K562 (cell line): ENCODE data around the gene CYTH1.

Experiments
- BRD4 ChIP-seq: fragments of 200-600 bp; sonication (generic); IDR thresholded peaks from 2 replicates; pipeline ENCODE4 v1.6.1; 2017; ENCODE audit warnings: inconsistent platforms
- FOS ChIP-seq: IDR thresholded peaks from 3 replicates; pipeline ENCODE4 v1.6.1; 2011; ENCODE audit not compliant: insufficient read length; ENCODE audit errors: extremely low read depth
- GTF2F1 ChIP-seq: IDR thresholded peaks from 2 replicates; pipeline ENCODE4 v1.6.1; 2011; ENCODE audit warnings: low read depth, low read length, improper control_type of control experiment
- HNRNPH1 ChIP-seq: fragments of 200-400 bp; formaldehyde crosslinking; optimal IDR thresholded peaks from 2 replicates; pipeline ENCODE3; 2017; ENCODE audit warnings: low read depth, mild to moderate bottlenecking, low read length, moderate library complexity
- MYC ChIP-seq, 2 experiments: fragments of 250-450 bp in 1 of 2; sonication (Bioruptor Pico) in 1 of 2; IDR thresholded peaks; 2 replicates each; pipeline versions ENCODE4 v1.5.1 to v1.6.1; 2012 to 2021; ENCODE audit warnings: low read depth in 2 of 2, borderline replicate concordance in 1 of 2, improper control_type of control experiment in 1 of 2, low read length in 1 of 2, mild to moderate bottlenecking in 1 of 2, moderate library complexity in 1 of 2
- POLR2A ChIP-seq: fragments of 450-650 bp; conservative IDR thresholded peaks from 2 replicates; pipeline ENCODE4 v1.6.1; 2016
- POLR2AphosphoS2 ChIP-seq: IDR thresholded peaks from 2 replicates; pipeline ENCODE4 v1.6.1; 2012; ENCODE audit warnings: low read length, improper control_type of control experiment
- SAP30 ChIP-seq: fragments of 200-600 bp; sonication (generic); IDR thresholded peaks from 2 replicates; pipeline ENCODE4 v1.6.1; 2012; ENCODE audit warnings: borderline replicate concordance, low read depth, mild to moderate bottlenecking, moderate library complexity, low read length, control low read depth, inconsistent platforms; ENCODE audit not compliant: insufficient read depth, poor library complexity, severe bottlenecking
- SIN3A ChIP-seq, 2 experiments: fragments of 150-350 bp in 1 of 2; IDR thresholded peaks; 2 replicates each; pipeline ENCODE4 v1.6.1; 2011 to 2016; ENCODE audit warnings: borderline replicate concordance in 2 of 2, low read depth in 2 of 2, low read length in 2 of 2, mild to moderate bottlenecking in 2 of 2, moderate library complexity in 2 of 2; ENCODE audit not compliant: control insufficient read depth in 1 of 2
- TF ChIP-seq, protein P1 (sequence below), 3 experiments: IDR thresholded peaks in 2 of 3; conservative IDR thresholded peaks in 1 of 3; 2 replicates each; pipeline ENCODE4 v1.5.1; 2011 to 2012; ENCODE audit warnings: low read length in 3 of 3, mild to moderate bottlenecking in 3 of 3, control low read depth in 2 of 3, improper control_type of control experiment in 1 of 3, inconsistent platforms in 1 of 3, low read depth in 1 of 3, mixed read lengths in 1 of 3, moderate library complexity in 1 of 3; ENCODE audit not compliant: insufficient read depth in 2 of 3
- TF ChIP-seq, protein P2 (sequence below), 2 experiments: fragments of 450-650 bp; IDR thresholded peaks; 2 replicates each; pipeline ENCODE4 v1.6.1; 2016

DNA sequence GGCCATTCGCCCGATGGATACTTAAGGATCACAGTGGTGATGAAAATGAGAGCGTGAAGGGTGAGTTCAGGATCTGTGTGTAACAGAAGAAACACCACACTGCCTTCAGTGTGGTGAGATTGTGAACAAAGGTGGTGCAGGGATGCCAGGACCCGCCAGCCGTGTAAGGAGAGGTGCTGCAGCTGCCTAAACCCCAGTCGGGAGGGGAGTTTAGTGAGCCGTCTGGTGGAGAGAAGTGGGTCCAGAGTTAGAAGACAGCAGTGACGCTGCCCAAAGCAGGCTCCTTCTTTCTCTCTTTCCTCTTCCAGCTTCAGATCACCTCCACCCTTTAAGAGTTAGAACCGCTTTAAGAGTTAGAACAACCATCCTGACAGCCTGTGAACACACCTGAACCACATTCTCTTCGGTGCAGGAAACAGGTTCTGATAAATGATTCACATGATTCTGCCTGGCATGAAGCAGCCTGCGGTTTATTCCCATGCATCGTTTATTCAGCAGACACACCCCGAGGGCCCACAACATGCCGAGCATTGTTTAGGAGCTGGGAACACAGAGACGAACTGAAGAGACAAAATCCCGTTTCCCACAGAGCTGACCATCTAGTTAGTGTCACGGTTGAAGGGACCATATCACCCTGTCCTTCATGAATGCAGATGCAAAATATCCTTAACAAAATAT lies 120.8 kb downstream of the CYTH1 start:
- TF ChIP-seq, protein P1, sequence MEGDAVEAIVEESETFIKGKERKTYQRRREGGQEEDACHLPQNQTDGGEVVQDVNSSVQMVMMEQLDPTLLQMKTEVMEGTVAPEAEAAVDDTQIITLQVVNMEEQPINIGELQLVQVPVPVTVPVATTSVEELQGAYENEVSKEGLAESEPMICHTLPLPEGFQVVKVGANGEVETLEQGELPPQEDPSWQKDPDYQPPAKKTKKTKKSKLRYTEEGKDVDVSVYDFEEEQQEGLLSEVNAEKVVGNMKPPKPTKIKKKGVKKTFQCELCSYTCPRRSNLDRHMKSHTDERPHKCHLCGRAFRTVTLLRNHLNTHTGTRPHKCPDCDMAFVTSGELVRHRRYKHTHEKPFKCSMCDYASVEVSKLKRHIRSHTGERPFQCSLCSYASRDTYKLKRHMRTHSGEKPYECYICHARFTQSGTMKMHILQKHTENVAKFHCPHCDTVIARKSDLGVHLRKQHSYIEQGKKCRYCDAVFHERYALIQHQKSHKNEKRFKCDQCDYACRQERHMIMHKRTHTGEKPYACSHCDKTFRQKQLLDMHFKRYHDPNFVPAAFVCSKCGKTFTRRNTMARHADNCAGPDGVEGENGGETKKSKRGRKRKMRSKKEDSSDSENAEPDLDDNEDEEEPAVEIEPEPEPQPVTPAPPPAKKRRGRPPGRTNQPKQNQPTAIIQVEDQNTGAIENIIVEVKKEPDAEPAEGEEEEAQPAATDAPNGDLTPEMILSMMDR (IDR thresholded peaks at IDR 0.05 in 2 of 3, conservative IDR thresholded peaks at IDR 0.05 in 1 of 3; ENCODE audit: insufficient read depth in 2 of 3, low read depth in 1 of 3, low read length in 3 of 3), result no peak
- TF ChIP-seq FOS (no peak), GTF2F1 (no peak), POLR2A (no peak), SAP30 (no peak), BRD4 (no peak), HNRNPH1 (no peak), SIN3A (IDR thresholded peaks at IDR 0.05; ENCODE audit: borderline replicate concordance in 2 of 2, control insufficient read depth in 1 of 2, low read depth in 2 of 2, low read length in 2 of 2) (no peak), POLR2AphosphoS2 (no peak), MYC (IDR thresholded peaks at IDR 0.05; ENCODE audit: low read depth, low read length) (no peak), MYC (CRISPR knock-in tag; IDR thresholded peaks at IDR 0.05; ENCODE audit: borderline replicate concordance, low read depth) (no peak)
- TF ChIP-seq, protein P2, sequence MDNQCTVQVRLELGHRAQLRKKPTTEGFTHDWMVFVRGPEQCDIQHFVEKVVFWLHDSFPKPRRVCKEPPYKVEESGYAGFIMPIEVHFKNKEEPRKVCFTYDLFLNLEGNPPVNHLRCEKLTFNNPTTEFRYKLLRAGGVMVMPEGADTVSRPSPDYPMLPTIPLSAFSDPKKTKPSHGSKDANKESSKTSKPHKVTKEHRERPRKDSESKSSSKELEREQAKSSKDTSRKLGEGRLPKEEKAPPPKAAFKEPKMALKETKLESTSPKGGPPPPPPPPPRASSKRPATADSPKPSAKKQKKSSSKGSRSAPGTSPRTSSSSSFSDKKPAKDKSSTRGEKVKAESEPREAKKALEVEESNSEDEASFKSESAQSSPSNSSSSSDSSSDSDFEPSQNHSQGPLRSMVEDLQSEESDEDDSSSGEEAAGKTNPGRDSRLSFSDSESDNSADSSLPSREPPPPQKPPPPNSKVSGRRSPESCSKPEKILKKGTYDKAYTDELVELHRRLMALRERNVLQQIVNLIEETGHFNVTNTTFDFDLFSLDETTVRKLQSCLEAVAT (IDR thresholded peaks at IDR 0.05), result no peak
